ENCODE measurements around the gene CLPTM1L.

CLPTM1L gene

DNA sequence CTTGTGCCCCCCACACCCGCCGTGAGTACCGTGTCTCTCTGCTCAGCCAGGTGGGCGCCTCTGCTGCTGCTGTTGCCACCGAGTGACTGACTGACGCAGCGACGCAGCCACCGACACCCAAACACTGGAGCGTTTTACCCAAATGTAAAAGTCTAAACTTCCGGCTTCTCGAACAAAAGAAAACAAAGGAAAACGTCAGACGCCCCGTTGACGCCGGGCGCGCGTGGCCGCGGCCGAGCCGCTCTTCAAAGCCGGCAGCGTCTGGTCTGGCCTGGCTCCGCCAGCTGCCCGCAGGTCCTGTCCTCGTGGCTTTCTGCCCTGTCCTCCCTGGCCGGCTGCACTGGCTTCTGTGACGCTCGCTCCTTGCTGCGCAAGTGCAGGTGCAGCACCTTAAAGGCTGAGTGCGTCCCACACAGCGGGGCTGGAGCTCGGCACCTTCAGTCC lies 41.4 kb upstream of the CLPTM1L start:
- in situ Hi-C loops (cut with HindIII; ENCODE audit: low pct_unique_long_range_greater_than_20kb, low sequenced_read_pairs), result no loop called here
- DNase-seq (ENCODE audit: low read depth in 1 of 2, low spot score in 1 of 2), result peak; percentile 83 to 91
- TF ChIP-seq JUND (IDR thresholded peaks at IDR 0.05; ENCODE audit: low read depth), result no peak

DNA sequence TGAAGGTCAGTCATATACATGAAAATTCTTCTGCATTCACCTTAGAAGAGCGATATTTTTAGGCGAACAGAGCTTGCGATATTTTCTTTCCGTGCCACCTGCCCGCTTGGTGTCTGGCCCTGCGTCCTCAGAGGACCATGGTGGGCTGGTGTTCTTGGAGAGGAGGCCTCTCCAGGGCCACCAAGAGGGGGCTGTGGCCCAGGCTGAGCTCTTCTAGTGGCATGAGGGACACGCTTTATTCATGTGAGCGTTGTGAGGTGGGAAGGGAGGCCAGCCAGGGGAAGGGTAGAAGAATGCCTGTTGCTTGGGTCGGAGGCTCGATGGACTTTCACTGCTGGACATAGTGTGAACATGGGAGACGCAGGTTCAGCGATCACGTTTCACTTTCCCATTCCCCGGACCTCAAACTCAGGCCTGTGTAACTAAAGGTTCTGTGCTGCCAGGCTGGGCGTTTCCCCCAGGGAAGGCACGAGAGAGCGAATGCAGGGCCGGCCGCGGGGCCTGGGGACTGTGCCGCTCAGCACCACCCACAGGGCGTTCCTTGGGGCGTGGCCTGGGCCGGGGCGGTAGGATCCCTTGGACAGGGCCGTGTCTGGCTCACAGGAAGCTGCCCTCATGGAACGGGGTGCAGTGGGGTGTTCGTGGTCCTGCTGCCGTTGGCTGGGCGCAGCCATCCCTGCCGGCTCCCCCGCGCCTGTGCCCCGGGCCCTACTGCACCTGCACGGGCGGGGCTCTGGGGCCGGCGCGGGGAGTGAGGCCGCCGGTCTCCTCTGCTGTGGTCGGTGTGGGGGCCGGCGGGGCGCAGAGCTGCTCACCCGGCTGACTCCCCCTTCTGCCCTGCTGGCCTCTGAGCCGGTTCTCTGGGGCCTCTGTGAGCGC lies 40.7 kb upstream of the CLPTM1L start:
- no peak for TF ChIP-seq JUND (IDR thresholded peaks at IDR 0.05; ENCODE audit: low read depth)
- in situ Hi-C loops (cut with HindIII; ENCODE audit: low pct_unique_long_range_greater_than_20kb, low sequenced_read_pairs), result no loop called here
- peak; percentile 85 to 99 for DNase-seq (ENCODE audit: low read depth in 1 of 2, low spot score in 1 of 2)

DNA sequence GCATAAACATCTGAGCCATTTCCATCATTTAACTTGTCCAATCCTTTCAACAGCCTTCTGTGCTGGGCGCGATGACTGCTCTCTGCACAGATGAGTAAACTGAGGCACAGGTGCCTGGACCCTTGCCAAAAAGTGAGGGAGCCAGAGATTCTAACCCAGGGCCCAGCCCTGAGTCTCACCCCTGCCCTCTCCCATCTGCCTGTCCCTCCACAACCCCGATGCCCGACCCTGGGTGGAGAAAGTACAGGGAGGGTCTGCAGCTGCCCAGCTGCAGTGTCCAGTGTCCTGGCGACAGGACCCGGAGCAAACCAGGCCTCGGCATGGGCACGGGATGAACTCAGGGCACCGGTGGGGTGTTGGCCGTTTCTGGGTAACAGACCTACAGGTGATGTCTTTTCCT lies 39.6 kb upstream of the CLPTM1L start:
- TF ChIP-seq JUND (IDR thresholded peaks at IDR 0.05; ENCODE audit: low read depth), result no peak
- in situ Hi-C loops (cut with HindIII; ENCODE audit: low pct_unique_long_range_greater_than_20kb, low sequenced_read_pairs), result no loop called here
- no peak for DNase-seq (ENCODE audit: low read depth in 1 of 2, low spot score in 1 of 2)

DNA sequence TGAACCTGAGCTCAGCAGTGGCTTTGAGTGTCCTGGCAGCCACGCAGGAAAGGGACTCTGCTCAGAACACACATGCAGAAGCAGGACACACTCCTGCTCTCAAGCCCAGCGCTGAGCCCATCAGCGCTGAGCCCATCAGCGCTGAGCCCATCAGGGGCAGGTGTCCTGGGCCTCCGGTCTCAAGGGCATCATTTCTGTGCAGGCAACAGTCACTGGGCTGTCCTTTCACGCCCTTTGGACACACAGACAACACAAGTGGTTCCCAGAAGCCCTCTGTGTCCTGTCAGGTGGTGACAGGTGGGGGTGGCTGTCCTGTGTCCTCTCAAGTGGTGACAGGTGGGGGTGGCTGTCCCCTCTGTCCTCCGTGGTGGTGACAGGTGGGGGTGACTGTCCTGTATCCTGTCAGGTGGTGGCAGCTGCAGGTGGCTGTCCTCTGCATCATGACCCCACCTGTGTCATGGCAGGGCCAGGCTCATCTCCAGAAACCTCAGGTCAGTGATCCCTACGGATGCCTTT lies 39.0 kb upstream of the CLPTM1L start:
- TF ChIP-seq JUND (IDR thresholded peaks at IDR 0.05; ENCODE audit: low read depth), result no peak
- in situ Hi-C loops (cut with HindIII; ENCODE audit: low pct_unique_long_range_greater_than_20kb, low sequenced_read_pairs), result no loop called here
- no peak for DNase-seq (ENCODE audit: low read depth in 1 of 2, low spot score in 1 of 2)

DNA sequence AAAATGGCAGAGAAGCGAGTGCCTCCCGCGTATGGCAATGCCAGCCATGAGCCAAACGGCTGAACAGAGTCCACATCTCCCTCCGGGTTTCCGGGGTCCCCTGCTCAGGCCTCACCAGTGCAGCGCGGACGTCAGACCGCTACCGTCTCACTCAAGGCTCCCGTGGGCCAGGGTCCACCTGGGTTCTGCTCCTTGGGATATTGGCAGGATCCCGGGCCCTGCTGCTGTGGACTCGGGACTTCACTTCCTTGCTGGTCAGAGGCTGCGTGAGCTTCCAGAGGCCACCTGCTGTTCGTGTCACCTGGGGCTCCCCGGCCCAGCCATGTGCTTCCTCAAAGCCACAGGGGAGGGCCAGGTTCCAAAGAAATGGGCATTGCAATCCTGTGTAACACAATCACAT lies 38.4 kb upstream of the CLPTM1L start:
- in situ Hi-C loops (cut with HindIII; ENCODE audit: low pct_unique_long_range_greater_than_20kb, low sequenced_read_pairs), result no loop called here
- no peak for DNase-seq (ENCODE audit: low read depth in 1 of 2, low spot score in 1 of 2)
- no peak for TF ChIP-seq JUND (IDR thresholded peaks at IDR 0.05; ENCODE audit: low read depth)

DNA sequence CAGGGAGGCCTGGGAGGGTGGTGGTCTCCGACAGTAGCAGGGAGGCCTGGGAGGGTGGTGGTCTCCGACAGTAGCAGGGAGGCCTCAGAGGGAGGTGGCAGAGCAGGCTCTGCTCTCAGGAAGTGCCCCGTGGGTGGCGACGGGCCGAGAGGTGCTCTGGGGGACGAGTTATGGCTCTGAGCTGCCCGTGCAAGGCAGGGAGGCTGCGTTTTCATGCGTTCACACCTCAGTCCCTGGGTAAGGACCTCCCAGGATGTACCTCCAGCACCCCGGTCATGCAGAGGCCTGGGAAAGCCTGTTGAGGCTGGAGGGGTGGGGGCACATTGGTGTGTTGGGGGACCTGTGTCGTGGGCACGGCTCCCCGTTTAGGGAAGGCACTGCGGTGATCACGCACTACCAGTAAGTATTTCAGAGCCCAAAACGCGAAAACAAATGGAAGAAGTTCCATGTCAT lies 37.4 kb upstream of the CLPTM1L start:
- TF ChIP-seq JUND (IDR thresholded peaks at IDR 0.05; ENCODE audit: low read depth), result no peak
- in situ Hi-C loops (cut with HindIII; ENCODE audit: low pct_unique_long_range_greater_than_20kb, low sequenced_read_pairs), result no loop called here
- DNase-seq (ENCODE audit: low read depth in 1 of 2, low spot score in 1 of 2), result no peak

DNA sequence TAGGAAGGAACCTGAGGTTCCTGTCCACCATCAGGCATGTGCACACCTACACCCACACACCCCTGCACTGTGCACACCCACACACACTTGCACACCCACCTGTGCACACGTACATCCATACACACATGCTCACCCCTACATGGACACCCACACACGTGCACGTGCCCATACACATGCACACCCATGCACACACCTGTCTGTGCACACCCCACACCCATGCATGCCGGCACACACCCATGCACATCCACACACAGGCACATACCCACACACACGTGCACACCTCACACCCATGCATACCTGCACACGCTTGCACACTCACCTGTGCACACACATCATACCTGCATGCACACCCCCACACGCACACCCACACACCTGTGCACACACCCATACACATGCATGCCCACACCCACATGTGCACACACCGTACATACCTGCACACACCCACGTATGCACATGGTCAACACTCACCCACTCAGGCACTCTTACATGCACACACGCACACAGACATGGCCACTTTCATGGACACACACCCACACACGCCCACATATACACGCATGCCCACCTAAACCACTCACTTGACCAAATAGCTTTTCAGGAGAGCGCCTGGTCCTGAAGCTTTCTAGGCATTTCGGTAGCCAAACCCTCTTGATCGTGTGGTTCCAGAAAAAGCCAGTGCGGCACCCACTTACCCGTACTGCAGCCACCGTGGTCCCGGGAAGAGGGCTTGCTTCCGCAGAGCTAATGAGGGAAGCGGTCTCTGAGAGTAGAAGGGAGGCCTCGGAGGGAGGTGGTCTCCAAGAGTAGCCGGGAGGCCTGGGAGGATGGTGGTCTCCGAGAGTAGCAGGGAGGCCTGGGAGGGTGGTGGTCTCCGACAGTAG lies 36.7 kb upstream of the CLPTM1L start:
- DNase-seq (ENCODE audit: low read depth in 1 of 2, low spot score in 1 of 2), result no peak
- in situ Hi-C loops (cut with HindIII; ENCODE audit: low pct_unique_long_range_greater_than_20kb, low sequenced_read_pairs), result no loop called here
- TF ChIP-seq JUND (IDR thresholded peaks at IDR 0.05; ENCODE audit: low read depth), result no peak

DNA sequence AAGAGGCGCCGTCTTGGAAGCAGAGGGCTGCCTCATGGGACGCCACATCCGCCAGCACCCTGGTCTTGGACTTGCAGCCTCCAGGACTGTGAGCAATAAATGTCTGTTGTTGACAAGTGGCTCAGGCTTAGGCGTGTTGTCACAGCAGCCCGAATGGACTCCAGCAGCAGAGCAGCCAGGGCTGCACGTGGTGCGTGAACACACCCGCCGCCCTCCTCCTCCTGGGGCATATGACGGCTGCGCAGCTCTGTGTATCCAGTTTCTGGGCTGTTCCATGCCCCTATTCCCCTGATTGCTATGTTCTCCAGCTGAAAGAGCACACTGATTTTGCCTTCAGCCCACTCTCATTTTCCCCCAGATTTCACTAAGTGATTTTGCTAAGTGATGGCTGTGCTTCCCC lies 36.0 kb upstream of the CLPTM1L start:
- TF ChIP-seq JUND (IDR thresholded peaks at IDR 0.05; ENCODE audit: low read depth), result no peak
- no peak for DNase-seq (ENCODE audit: low read depth in 1 of 2, low spot score in 1 of 2)
- in situ Hi-C loops (cut with HindIII; ENCODE audit: low pct_unique_long_range_greater_than_20kb, low sequenced_read_pairs), result no loop called here

DNA sequence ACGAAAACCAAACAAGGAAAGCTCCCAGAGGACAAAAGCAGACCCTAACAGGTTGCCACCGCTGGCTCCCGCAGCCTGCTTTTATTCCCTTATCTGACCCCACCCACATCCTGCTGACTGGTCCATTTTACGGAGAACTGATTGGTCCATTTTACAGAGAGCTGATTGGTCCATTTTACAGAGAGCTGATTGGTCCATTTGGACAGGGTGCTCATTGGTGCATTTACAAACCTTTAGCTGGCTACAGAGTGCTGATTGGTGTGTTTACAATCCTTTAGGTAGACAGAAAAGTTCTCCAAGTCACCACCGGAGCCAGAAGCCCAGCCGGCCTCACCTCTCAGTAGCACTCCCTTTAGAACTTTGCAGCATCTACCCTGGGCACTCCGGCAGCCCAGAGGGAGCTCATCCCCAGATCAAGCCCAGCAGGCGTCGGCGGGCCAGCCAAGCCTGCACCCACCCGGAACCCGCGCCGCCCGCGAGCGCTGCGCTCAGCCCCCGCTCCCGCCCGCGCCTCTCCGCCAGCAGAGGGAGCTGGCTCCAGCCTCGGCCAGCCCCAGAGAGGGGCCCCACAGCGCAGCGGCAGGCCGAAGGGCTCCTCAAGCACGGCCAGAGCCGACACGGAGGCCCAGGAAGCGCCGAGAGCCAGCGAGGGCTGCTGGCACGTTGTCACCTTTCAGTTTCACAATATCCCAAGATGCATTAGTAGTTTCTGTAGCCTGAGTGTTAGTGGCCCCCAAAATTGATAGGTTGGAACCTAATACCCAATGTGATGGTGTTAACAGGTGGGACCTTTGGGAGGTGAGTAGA lies 35.3 kb upstream of the CLPTM1L start:
- in situ Hi-C loops (cut with HindIII; ENCODE audit: low pct_unique_long_range_greater_than_20kb, low sequenced_read_pairs), result no loop called here
- peak in 1 of 2 experiments; percentile 57 for DNase-seq (ENCODE audit: low read depth in 1 of 2, low spot score in 1 of 2)

DNA sequence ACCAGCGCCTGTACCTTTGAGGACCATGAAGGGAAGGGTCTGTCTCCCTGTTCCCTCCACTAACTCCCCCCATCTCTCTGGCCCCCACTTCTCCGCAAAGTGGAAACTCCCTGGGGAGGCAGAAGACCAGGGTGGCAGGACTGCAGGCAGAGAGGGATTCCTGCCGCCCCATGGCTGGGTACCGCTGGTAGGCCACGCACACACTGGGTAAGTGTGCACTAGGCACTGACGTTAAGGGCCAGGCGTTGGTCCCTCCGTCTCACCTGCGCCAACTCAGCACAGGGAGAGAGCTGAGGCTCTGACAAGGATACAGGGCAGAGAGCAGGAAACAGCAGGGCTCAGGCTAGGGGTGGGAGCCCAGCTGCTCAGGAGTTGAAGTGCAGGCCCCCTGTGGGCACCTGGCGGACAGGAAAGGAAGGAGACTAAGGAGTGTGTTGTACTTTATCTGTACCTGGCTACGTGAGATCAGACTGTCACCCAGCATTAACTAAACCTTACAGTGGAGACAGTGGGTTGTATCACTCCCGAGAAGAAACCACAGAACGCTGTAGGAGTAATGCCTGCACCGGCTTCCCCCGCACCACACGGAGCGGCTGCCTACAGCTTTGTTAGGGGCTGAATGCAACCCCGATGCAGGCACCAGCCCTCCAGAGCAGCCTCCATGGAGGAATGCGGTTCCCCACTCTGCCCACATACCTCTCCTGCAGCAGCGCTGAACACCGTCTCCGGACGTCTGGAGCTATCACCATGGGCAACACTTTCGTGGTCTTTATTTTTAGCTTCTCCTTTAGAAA lies 34.2 kb upstream of the CLPTM1L start:
- no peak for DNase-seq (ENCODE audit: low read depth in 1 of 2, low spot score in 1 of 2)
- in situ Hi-C loops (cut with HindIII; ENCODE audit: low pct_unique_long_range_greater_than_20kb, low sequenced_read_pairs), result no loop called here
- no peak for TF ChIP-seq JUND (IDR thresholded peaks at IDR 0.05; ENCODE audit: low read depth)

More for the DNA sequence above, 35.3 kb upstream of the CLPTM1L start:
- no peak for TF ChIP-seq JUND (IDR thresholded peaks at IDR 0.05; ENCODE audit: low read depth)

DNA sequence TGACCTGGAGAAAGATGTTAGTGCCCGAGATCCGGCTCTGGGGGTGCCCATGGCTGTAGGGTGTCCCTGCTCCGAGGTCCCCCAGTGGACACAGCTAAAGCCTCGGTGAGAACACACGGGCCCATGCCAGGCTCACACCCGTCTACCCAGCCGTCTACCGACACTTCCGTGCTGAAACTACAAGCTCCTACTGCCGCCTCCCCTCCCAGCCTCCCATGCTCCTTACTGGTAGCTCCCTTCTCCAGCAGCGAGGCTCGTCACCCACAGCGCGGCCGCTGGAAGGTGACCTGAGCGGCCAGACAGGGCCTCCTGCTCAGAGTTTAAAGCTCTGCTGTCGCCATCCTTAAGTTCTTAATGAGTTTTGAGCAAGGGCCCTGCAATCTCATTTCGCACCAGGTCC lies 33.2 kb upstream of the CLPTM1L start:
- no peak for TF ChIP-seq JUND (IDR thresholded peaks at IDR 0.05; ENCODE audit: low read depth)
- in situ Hi-C loops (cut with HindIII; ENCODE audit: low pct_unique_long_range_greater_than_20kb, low sequenced_read_pairs), result no loop called here
- no peak for DNase-seq (ENCODE audit: low read depth in 1 of 2, low spot score in 1 of 2)
